ENCODE measurements around the gene KRTAP4-2.
"Not testable (repeated sequence)": the region's sequence is repeated elsewhere in the genome, so short reads cannot be mapped to it uniquely, and the experiment has no call there.

The KRTAP4-2 gene

DNA sequence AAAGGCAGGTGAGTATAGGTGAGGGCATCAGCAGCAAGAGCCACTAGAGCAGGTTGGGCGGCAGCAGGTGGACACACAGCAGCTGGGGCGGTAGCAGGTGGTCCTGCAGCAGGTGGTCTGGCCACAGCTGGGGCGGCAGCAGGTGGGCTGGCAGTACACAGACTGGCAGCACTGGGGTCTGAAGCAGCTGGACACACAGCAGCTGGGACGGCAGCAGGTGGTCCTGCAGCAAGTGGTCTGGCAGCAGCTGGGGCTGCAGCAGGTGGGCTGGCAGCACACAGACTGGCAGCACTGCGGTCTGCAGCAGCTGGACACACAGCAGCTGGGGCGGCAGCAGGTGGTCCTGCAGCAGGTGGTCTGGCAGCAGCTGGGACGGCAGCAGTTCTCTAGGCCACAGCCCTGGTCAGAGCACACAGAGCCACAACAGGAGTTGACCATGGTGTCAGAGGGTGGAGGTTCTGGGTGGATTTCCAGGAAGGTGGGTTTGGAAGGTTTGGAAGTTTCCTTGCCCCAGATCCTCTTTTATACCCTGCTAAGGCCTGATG, at the start of gene KRTAP4-2:
TSS of gene KRTAP4-2 (minus strand) at position 495 of the 545 bp plus-strand sequence. CDS start at position 438, 57 bp downstream.
- no peak within 1 kb of the TSS for H3K4me3 ChIP-seq (ENCODE audit: low read depth, low read length)
- DNase-seq (ENCODE audit: low read depth) = no peak
- TF ChIP-seq, protein P1, sequence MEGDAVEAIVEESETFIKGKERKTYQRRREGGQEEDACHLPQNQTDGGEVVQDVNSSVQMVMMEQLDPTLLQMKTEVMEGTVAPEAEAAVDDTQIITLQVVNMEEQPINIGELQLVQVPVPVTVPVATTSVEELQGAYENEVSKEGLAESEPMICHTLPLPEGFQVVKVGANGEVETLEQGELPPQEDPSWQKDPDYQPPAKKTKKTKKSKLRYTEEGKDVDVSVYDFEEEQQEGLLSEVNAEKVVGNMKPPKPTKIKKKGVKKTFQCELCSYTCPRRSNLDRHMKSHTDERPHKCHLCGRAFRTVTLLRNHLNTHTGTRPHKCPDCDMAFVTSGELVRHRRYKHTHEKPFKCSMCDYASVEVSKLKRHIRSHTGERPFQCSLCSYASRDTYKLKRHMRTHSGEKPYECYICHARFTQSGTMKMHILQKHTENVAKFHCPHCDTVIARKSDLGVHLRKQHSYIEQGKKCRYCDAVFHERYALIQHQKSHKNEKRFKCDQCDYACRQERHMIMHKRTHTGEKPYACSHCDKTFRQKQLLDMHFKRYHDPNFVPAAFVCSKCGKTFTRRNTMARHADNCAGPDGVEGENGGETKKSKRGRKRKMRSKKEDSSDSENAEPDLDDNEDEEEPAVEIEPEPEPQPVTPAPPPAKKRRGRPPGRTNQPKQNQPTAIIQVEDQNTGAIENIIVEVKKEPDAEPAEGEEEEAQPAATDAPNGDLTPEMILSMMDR (IDR thresholded peaks at IDR 0.05; ENCODE audit: control insufficient read depth, extremely low read depth, insufficient read depth) = no peak

- not testable (repeated sequence) for H3K4me3 ChIP-seq (ENCODE audit: low read depth, low read length); DNase-seq (ENCODE audit: low read depth)
Measured at GRCh38 chr17:41226598-41227095, 48.6 kb upstream of the KRTAP4-2 start, which contains the start of gene KRTAP9-2. Gene KRTAP9-2, plus strand, starts transcription at chr17:41226648. Its CDS starts 7 bp downstream, at chr17:41226655.

- H3K4me3 ChIP-seq (ENCODE audit: low read depth, low read length) = no peak overlapping the region
- DNase-seq (ENCODE audit: low read depth) = no peak
- TF ChIP-seq, protein P1 (IDR thresholded peaks at IDR 0.05; ENCODE audit: control insufficient read depth, extremely low read depth, insufficient read depth) = no peak
Measured at GRCh38 chr17:41226051-41226450, 48.0 kb upstream of the KRTAP4-2 start.

DNA sequence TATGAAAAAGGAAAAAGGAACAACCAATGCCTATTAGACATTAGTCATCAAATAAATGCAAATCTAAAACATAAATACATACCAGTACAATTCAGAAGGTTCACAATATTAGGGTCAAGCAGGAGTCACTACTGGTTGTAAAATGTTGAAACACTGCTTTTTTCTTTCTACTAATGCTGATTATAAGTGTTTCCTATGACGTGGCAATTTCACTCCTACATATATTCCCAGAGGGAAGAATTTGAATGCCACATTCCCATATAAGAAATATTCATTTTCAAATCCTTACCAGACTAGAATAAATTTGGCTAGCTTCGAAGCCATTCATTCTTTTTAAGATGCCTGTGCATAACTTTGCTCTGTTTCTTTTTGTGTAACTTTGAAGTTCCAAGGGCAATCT, 45.8 kb upstream of the KRTAP4-2 start:
- TF ChIP-seq, protein P1 (IDR thresholded peaks at IDR 0.05; ENCODE audit: control insufficient read depth, extremely low read depth, insufficient read depth) = no peak
- H3K4me3 ChIP-seq (ENCODE audit: low read depth, low read length) = no peak overlapping the region
- no peak for DNase-seq (ENCODE audit: low read depth)

GRCh38 chr17:41215681-41216080, 37.7 kb upstream of the KRTAP4-2 start:
- DNase-seq (ENCODE audit: low read depth) = no peak
- H3K4me3 ChIP-seq (ENCODE audit: low read depth, low read length) = no peak overlapping the region
- TF ChIP-seq, protein P1 (IDR thresholded peaks at IDR 0.05; ENCODE audit: control insufficient read depth, extremely low read depth, insufficient read depth) = no peak

GRCh38 chr17:41212524-41213169, 34.6 kb upstream of the KRTAP4-2 start:
- H3K4me3 ChIP-seq (ENCODE audit: low read depth, low read length) = no peak overlapping the region
- TF ChIP-seq, protein P1 (IDR thresholded peaks at IDR 0.05; ENCODE audit: control insufficient read depth, extremely low read depth, insufficient read depth) = no peak
- no peak for DNase-seq (ENCODE audit: low read depth)

DNA sequence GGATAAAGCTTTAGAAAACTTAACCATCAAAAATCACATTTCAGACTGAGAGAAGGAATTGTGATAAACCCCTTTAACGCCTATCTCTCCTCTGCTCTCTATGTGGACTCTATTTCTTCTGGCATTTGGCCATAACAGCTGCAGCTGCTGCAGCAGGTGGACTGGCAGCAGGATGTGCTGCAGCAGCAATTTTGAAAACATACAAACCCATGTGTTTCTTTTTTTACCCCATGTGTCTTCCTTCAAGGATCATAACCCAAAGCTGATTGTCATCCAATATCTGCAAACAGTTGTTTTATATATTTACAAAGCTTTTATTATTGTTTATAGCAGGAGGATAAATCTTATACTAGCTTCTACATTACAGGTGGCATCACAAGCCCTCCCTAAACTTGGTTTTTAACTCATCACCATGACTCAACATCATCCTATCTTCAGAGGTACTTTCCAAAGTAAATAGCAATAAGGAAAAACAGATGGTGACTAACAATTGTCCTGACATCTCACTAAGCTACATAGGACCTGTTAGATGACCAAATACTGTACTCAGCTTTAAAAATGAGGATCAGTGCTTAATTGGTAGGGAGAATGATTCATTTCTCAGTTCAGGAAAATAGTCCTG, 33.9 kb upstream of the KRTAP4-2 start:
- DNase-seq (ENCODE audit: low read depth) = peak; percentile 73
- TF ChIP-seq, protein P1 (IDR thresholded peaks at IDR 0.05; ENCODE audit: control insufficient read depth, extremely low read depth, insufficient read depth) = no peak
- H3K4me3 ChIP-seq (ENCODE audit: low read depth, low read length) = no peak overlapping the region
